Measurements from ENCODE around the gene PDE3A. TPM values are rescaled to one million over a fixed set of nuclear protein-coding genes. Genes with fewer than 3 reads are reported as not detected.

PDE3A gene
- total RNA-seq, 1 donor from 2014 or later: 27.9 TPM

DNA sequence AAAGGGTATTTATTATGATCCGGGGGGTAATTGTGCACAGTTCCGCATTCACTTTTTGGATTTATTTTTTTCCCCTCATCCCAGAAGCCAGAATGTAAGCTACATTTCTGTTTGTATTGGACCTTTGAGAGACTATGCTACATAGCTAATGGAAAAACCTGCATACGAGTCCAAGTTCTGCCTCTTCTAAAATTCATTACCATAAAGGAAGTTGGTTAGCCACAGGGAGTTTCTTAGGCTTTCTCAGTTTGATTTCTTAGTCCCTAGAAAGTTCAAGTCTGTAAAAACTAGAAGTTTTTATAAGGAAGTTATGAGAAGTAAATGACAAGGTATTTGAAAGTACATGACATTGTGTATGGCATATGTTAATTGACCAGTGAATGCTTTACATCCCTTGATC lies 138.7 kb downstream of the PDE3A start:
- Mint-ChIP-seq H3K27me3 (ENCODE audit: low read depth) (no peaks in the 10 kb centered on the region), H3K36me3 (ENCODE audit: low read depth) (peaks cover 4% of the 10 kb centered on the region), H3K4me3 (ENCODE audit: unreplicated experiment) (no peak overlapping the region), H3K27ac (ENCODE audit: unreplicated experiment) (no peak overlapping the region), H3K4me1 (ENCODE audit: low read depth) (peaks cover 24% of the 10 kb centered on the region), H3K9me3 (ENCODE audit: low read depth) (no peaks in the 10 kb centered on the region)
- DNase-seq (ENCODE audit: low spot score): no peak
- no peak for TF ChIP-seq CTCF (IDR thresholded peaks at IDR 0.05)

GRCh38 chr12:20507711-20508110 lies 139.4 kb downstream of the PDE3A start:
- H3K9me3 Mint-ChIP-seq (ENCODE audit: low read depth): no peaks in the 10 kb centered on the region
- TF ChIP-seq CTCF (IDR thresholded peaks at IDR 0.05): no peak

GRCh38 chr12:20508359-20508758 lies 140.0 kb downstream of the PDE3A start:
- DNase-seq (ENCODE audit: low spot score): no peak
- H3K4me1 Mint-ChIP-seq (ENCODE audit: low read depth): peaks cover 24% of the 10 kb centered on the region
- H3K27me3 Mint-ChIP-seq (ENCODE audit: low read depth): no peaks in the 10 kb centered on the region
- no peak overlapping the region for H3K4me3 Mint-ChIP-seq (ENCODE audit: unreplicated experiment)
- H3K9me3 Mint-ChIP-seq (ENCODE audit: low read depth): no peaks in the 10 kb centered on the region
- H3K27ac Mint-ChIP-seq (ENCODE audit: unreplicated experiment): no peak overlapping the region
- H3K36me3 Mint-ChIP-seq (ENCODE audit: low read depth): peaks cover 4% of the 10 kb centered on the region
- TF ChIP-seq CTCF (IDR thresholded peaks at IDR 0.05): no peak

More at GRCh38 chr12:20507711-20508110, 139.4 kb downstream of the PDE3A start:
- Mint-ChIP-seq H3K4me1 (ENCODE audit: low read depth) (peaks cover 24% of the 10 kb centered on the region), H3K4me3 (ENCODE audit: unreplicated experiment) (no peak overlapping the region), H3K27ac (ENCODE audit: unreplicated experiment) (no peak overlapping the region), H3K36me3 (ENCODE audit: low read depth) (peaks cover 4% of the 10 kb centered on the region), H3K27me3 (ENCODE audit: low read depth) (no peaks in the 10 kb centered on the region)
- DNase-seq (ENCODE audit: low spot score): no peak

GRCh38 chr12:20508962-20509361 lies 140.6 kb downstream of the PDE3A start:
- Mint-ChIP-seq H3K27ac (ENCODE audit: unreplicated experiment) (no peak overlapping the region), H3K36me3 (ENCODE audit: low read depth) (peaks cover 4% of the 10 kb centered on the region), H3K4me1 (ENCODE audit: low read depth) (peaks cover 22% of the 10 kb centered on the region), H3K9me3 (ENCODE audit: low read depth) (no peaks in the 10 kb centered on the region), H3K4me3 (ENCODE audit: unreplicated experiment) (no peak overlapping the region), H3K27me3 (ENCODE audit: low read depth) (no peaks in the 10 kb centered on the region)
- TF ChIP-seq CTCF (IDR thresholded peaks at IDR 0.05): no peak
- DNase-seq (ENCODE audit: low spot score): no peak

DNA sequence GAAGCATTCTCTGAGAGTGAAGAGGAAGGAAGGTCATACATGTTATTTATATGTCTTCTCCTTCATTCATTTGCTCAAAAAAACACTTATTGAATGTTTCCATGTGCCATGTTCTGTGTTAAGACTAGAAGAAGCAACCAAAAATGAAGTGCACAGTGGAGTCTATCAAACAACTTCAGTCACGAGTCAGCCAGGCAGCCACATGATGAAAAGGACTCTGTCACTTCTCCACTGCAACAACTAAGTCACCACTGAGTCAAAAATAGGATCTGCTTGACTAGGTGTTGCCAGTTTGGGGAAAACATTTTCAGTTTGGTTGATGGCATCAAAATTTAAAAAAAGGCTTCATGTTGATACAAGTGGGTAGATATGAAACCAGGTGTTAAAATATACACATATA lies 142.5 kb downstream of the PDE3A start:
- H3K36me3 Mint-ChIP-seq (ENCODE audit: low read depth): peaks cover 4% of the 10 kb centered on the region
- H3K27me3 Mint-ChIP-seq (ENCODE audit: low read depth): no peaks in the 10 kb centered on the region
- no peak overlapping the region for H3K4me3 Mint-ChIP-seq (ENCODE audit: unreplicated experiment)
- H3K27ac Mint-ChIP-seq (ENCODE audit: unreplicated experiment): no peak overlapping the region
- H3K4me1 Mint-ChIP-seq (ENCODE audit: low read depth): peaks cover 15% of the 10 kb centered on the region
- no peaks in the 10 kb centered on the region for H3K9me3 Mint-ChIP-seq (ENCODE audit: low read depth)
- no peak for TF ChIP-seq CTCF (IDR thresholded peaks at IDR 0.05)
- no peak for DNase-seq (ENCODE audit: low spot score)
